Activated T-cell treated with anti-CD3 and anti-CD28 coated beads for 48 hours (primary cell): ENCODE data around the gene TUBGCP2.

Experiments
- DNase-seq: peaks from one replicate; pipeline ENCODE4 v3.0.0-alpha.2; 2020; ENCODE audit warnings: low read depth

The TUBGCP2 gene

DNA sequence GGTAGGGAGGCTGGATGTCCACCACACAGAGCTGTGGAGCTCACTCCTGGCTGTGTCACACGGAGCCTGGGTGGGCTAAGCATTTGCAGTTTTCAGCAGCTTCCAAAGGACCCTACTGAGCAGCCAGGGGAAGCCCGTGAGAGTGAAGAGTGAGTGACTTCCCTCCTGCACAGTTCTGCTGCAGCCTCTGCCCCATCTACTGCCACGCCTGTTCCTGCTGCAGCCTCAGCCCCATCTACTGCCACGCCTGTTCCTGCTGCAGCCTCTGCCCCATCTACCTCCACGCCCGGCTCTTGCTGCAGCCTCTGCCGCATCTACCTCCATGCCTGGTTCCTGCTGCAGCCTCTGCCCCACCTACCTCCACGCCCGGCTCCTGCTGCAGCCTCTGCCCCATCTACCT is 44.2 kb downstream of the TUBGCP2 start:
- DNase-seq: no peak

DNA sequence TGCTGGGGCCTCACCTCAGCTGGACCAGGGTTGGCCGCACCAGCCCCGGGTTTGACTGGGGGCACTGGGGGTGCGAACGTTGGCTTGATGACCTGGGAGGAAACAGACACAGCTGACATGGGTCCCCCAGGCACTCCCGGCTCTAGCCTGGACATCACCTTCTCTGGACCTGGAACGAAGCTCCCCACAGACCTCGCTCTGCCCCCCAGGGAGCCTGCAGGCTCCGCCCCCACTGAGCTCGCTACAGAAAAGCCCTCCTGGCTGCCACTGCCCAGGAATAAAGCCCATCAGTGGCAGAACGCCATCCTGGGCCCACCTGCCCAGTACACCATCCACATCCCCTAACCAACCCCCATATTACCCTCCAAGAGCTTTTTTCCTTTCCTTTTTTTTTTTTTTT is 45.0 kb downstream of the TUBGCP2 start:
- DNase-seq: no peak

DNA sequence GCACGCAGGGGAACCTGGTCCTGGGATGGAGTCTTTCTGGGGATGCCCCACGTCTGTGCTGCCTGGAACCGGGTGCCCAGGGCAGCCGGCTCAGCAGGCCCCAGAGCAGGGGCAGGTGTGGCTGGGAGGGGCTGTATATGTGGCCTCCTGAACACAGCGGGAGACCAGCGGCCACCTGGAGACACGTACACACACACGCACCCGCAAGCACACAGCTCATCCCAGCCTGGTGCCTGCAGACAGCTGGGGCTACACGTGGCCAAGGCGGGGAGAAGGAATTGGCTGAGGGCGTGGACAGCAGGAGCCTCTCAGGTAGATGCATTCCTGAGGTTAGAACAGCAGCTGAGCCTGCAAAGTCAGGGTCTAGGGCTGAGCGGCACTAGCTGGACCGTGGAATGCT is 46.0 kb downstream of the TUBGCP2 start:
- DNase-seq: no peak

DNA sequence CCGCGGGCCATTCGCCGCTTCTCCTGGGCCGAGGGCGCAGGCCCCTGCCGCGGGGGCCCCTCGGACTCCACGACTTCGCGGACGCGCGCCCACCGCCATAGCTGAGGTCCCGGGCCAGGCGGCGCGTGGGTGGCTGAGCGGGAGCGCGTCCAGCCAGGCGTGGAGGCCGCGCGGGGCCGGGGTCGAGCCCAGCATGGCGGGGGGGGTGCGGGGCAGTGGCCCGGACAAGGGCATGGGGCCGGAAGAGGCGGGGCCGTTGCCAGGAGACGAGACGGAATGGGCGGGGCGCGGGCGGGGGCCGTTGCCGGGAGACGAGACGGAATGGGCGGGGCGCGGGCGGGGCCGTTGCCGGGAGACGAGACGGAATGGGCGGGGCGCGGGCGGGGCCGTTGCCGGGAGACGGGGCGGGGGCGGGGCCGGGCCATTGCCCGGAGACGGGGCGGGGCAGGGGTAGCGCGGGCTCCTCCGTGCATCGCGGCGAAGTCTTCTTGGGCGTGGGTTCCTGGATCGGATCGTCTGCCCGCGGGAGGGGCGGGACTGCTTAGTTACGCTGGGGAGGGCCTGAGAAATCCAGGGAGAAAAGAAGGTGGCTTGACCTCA is 46.8 kb downstream of the TUBGCP2 start:
- peak; percentile 83 for DNase-seq

DNA sequence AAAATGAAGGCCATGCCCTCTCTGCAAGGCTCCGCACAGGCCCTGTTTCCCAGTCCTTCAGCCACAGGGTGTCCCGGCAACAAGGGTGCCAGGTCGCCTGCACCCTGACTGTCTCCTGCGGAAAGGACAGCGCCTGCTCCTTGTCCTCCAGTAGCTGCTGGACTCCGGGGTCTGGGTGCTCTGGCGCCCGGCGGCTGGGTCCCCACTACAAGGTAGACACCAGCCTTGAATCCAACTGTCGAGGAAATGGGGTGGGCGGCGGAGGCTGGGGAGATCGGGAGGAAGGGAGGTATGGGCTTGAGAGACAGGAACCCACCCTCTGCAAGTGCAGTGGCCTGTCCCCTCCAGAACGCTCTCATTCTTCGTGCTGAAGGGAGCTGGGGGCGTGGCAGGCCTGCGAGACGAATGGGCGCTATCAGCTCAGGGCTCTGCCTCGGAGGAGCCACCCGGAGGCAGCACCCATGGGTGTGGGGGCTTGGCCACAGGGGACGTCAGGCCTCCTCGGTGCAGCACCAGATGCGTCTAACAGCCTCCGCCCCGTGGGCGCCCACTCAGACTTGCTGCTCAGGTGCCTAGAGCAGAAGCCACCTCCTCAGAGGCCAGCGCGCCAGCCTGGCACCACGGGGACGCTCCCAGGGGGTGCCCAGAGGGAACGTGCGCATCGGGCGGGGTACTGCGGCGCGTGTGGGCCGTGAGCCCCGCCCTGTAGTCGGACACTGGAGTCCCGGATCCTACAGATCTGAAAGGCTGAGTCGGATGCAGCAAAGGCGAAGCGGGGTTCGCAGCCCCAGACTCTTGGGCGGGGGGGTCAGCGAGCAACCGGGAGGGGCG is 47.6 kb downstream of the TUBGCP2 start:
- DNase-seq: peak; percentile 74

DNA sequence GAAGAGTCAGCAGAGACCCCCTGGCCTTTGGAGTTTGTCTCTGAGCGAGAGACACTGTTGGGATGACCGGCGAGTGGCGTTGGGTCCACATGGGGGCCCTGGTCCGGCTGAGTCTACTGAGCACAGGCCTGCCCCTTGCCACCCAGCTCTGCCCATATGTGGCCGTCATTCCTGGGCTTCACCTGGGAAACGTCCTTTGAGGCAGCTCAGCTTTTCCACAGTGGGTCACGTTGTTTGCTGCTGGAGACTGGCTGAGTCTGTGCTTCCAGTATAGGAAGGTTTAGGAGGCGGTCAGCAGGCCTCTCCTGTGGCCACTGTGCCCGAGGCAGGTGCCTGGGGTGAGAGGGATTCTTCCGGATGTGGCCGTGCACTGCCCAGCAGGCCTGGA is 49.1 kb downstream of the TUBGCP2 start:
- DNase-seq: no peak

DNA sequence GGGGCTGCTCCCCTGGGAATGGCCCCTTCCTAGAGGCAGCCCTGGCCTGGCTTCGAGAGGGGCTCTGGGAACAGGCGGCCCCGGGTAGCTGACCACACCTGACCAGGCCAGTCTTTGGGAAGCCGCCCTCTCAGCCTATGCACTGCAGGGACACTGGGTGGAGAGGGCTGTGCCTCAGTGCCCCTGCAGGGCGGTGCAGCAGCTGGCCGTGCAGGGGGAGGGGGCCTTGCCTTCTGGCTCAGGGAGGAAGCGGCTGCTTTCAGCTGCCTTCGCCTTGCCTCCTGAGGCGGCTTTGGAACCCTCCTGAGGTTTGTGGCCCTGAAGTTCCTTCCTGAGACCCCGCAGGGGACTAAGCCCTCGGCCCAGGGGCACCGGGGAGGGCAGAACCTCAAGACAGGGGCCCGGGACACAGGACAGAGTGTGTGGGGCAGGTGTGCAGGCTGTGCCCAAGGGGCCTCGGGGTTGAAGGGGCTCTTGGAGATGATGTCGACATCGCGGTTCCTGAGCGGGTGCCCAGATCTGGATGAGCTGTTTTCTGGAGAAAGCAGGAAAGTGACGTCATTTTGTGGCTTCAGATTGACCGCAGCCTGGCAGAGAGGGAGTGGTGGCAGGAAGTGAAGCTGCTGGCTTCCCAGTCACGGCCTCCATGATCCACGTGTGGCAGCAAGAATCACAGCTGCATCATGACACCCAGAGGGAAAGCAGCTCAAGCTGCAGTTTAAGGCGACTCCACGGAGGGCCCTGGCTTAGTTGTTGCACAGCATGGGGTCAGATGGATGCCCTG is 49.7 kb downstream of the TUBGCP2 start:
- peak; percentile 87 for DNase-seq

DNA sequence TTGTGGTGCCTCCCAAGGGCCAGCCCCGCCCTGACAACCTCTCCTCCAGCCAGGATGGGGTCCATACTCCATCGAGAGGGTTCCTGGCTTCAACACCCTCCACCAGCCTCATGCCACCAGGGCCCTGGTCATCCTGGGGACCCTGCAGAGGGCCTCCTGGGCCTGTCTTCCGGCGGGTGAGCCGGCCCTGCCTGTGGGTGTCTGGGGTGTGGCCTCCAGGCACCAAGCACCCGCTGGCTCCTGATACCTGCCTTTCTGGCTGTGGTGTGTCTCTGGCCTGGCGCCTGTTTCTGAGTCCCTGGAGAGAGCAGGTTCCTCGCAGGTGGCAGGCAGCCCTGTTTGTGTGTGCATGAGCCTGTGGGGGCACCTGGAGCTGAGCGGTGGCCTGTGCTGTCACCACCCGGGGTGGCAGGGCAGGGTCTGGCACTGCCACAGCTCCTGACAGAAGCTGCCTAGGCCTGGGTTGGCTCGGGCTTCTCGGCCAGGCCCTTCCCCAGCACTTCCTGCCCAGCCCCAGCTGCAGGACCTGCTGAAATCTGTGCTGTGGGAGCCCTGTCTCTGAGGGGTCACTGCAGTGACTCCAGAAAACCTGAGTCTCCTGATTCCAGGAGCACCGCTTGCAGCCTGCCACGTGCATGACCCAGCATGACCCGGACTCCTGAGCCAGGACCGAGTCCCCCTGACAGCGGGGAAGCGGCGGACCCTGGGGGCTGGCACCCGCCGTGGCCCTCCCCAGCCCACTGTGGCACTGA is 50.4 kb downstream of the TUBGCP2 start:
- peak; percentile 54 for DNase-seq

DNA sequence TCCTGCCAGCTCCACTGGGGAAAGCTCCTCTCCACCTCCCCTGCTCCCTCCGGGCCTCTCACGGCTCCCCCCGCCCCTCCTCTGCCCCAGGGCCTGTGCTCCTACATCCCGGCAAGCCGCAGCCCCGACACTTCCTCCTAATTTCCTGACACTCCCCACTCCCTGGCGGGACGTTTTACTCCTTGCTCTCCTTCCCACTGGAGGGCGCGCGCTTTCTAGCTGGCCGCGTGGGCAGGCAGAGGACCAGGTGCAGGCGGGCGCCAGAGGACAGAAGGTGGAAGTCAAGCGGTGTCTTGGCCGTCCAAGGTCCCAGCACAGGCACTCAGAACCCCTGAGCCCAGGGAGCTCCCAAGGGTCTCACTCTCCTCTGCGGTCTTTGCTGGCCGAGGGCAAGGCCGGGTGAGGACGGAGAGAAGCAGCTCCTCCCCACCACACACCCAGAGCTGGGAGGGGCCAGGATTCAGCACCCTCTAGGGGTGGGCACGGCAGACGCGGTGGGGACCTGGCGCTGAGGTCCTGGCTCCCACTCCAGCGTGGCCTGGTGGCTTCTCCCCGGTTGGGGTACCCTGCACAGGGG is 51.1 kb downstream of the TUBGCP2 start:
- no peak for DNase-seq

DNA sequence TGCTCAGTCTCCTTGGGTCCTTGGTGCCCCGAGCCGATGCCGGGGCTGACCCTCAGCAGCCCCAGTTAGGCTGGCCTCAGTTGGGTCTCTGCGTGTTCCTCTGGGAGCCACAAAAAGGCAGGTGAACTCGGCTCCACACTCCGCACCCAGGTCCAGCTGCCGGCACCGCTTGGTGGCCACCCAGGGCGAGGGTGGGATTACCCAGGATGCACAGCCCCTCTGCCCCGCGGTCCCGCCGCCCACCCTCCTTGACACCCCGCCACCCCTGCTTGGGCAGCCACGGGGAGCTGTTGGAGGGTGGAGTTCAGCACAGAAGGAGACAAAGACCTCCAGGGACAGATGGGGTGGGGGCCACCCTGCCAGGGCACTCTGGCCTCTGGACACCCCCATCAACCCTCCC is 53.3 kb downstream of the TUBGCP2 start:
- no peak for DNase-seq

DNA sequence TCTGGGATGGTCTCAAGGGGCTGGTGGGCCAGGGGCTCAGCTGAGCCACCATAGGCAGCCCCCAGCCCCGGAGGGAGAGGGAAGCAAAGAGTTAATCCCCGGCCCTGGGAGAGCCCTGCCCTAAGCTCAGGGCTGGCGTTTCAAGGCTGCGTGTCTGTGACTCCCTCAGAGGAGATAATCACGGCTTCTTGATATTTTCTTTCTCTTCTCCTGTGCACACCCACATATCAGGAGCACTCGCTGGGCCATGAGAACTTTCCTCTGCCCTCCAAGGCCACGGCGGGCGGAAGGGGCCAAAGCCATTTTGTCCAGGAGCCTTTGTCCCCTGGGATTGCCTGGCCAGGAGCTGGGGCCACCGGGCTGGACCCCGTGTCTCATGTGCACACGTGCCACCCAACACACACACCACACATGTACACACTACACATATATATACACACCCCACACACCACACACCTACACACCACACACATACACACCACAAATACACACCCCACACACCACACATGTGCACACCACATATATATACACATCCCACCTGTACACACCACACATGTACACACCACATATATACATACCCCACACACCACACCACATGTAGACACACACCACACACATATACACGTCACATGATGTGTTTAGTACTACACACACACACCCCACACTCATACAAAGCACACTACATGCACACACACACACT is 54.1 kb downstream of the TUBGCP2 start:
- no peak for DNase-seq

DNA sequence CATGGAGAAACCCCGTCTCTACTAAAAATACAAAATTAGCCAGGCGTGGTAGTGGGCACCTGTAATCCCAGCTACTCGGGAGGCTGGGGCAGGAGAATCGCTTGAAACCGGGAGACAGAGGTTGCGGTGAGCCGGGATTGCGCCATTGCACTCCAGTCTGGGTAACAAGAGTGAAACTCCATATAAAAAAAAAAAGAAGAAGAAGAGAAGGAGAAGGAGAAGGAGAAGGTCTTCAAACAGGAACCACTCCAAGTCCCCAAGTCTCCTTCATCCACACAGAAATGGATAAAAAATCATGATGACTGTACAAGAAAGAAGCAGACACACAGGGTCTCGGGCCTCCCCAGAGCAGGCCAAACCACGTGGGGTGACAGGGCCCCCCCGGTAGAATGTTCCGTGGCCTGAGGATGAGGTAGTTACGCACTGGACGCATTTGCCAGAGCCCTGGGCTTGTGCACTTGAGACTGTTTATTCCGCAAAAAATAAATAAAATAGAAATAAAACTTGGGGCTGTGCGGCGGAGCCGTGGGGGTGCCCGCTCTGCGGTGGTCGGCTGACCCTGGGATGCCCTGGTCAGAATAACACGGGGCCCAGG is 55.2 kb downstream of the TUBGCP2 start:
- DNase-seq: no peak

DNA sequence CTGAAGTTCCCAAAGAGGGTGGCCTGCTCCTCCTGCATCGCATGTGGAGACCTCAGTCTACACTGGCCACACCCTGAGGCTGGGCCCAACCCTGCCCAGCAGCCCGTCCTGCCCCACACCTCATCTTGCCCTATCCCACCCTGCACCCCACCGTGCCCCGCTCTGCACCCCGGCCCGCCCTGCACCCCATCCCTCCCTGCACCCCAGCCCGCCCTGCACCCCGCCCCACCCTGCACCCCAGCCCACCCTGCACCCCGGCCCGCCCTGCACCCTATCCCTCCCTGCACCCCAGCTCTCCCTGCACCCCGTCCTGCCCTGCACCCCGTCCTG is 56.5 kb downstream of the TUBGCP2 start:
- no peak for DNase-seq

DNA sequence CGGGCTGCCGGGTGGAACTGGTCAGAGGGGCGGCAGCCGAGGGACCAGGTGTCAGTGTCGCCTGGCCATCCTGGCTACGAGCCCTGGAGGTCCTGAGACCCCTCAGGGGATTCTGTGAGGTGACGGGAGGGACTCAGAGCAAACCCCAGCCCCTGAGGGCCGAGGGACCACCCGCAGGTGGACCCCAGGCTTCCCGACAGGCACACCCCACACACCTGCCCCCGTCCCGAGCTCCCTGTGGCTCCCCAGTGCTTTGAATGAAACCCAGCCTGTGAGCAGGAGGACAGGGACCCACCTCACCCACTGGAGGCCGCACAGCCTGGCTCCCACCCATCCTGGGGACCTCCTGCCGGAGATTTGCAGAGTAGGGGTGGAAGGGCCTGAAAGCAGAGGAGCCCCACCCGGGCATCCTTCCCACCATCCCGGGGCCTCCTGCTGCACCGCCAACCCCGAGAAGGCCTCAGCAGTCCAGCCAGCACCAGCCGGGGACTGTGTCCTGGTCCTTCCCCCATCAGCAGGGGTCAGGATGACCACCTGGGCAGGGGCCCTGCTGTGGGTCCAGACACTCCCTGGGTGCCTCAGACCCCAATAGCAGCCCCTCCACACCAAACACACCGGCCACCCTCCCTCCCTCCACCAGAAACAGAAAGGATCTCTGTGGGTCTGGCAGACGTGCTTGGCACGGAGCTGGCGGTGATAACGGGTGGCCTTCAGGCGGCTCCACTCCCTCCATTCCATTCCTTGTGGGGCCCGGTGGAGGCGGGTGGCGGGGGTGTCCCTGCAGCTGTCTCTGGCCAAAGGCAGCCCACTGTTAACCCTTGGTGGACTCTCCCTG is 57.1 kb downstream of the TUBGCP2 start:
- no peak for DNase-seq

DNA sequence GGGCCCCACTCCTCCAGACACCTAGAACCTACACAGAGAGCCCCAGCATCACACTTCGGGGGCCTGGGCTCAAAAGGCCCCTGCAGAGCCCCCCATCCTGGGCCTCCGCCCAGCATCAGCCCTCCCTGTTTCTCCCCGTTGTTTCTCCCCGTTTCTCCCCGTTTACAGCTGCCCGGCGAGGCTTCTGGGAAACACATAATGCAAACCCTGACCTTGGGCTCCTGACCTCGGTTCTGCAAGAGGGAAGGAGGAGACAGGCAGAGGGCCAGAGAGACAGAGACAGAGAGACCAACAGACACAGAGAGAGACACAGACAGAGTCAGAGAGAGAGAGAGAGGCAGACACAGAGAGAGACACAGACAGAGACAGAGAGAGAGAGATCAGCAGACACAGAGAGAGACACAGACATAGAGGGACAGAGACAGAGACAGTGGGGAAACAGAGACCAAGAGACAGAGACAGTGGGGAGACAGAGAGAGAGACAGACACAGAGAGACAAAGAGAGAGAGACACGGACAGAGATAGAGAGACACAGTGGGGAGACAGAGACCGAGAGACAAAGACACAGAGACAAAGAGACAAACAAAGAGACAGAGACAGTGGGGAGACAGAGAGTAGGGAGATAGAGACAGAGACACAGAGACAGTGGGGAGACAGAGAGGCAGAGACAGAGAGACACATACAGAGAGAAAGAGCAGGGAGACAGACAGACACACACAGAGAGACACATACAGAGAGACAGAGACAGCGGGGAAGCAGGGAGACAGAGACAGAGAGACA is 58.5 kb downstream of the TUBGCP2 start:
- DNase-seq: no peak

DNA sequence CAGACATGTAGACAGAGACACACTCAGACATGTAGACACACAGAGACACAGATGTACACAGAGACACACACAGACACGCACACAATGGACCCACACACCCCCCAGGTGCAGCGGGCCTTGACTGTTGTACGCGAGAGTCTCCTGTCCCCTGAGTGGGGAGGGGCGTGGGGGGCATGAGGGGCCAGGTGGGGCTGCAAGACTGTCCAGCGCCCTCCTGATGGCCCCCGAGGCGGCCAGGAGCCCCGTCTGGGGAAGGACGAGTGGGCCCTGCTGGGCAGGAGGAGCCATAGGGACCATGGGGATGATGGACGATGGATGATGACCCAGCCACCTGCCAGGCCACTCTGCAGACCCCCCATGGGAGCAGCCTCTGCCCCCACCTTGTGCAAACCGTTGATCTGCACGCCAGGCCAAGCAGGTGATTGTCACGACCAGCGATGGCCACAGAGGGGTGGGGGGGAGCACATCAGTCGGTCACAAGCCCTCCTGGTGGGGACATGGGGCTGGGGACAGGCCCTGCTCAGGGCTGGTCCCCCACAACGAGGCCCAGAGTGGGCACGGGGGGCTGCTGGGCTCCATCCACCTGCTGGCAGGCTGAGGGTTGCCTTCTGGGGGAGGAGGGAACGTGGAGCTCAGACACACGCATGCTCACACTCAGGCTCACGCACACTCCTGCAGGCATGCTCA is 59.4 kb downstream of the TUBGCP2 start:
- no peak for DNase-seq

DNA sequence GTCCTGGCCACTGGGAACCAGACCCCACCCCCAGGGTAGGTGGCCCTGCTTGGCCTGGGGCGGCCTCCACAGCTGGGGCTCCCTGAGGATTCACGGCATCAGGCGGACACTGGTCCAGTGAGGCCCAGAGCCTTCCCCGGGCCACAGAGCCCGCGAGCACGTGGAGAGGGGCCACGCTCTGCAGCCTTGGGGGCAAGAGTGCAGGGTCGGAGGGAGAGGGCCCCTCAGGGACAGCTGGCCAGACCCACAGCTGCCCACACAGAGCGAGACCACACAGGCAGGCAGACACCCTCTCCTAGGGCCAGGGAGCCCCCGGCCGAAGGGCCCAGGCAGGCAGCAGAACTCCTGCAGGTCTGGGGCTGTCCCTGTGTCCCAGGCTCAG is 60.3 kb downstream of the TUBGCP2 start:
- no peak for DNase-seq

DNA sequence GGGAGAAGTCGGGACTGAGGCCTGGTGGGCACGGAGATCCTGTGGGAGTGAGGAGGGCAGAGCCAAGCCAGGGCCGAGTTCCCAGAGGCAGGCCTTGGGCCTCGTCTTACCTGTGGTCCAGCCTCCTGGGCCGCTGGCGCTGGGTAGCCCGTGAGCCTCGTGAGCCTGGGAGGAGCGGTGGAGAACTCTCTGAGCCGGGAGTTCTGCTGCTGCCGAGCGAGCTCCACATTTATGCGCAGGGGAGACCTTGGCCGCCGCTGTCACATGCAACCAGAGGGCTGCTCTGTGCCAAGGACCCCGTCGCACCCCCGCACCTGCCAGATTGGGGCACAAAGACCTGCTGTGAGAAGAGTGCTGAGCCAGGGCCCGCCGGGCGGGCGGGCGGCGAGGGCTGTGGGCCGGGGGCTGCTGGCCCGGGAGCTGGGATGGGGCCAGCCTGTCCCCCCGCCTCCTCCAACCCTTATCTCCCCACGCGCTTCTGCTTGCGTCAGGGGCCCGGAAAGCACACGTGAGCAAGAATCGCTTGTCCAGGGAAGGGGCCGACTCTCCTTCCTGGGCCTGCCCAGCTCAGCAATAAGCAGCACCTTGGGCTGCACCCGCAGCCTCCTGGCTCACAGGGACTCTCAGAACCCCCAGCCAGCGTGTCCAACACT is 60.9 kb downstream of the TUBGCP2 start:
- no peak for DNase-seq
